Hematopoietic multipotent progenitor cell treated with erythropoietin and hydrocortisone succinate and interleukin-3 and kit ligand, for 8 days (in vitro differentiated cells): ENCODE data around the gene TNS3.
"Not testable (repeated sequence)": the region's sequence is repeated elsewhere in the genome, so short reads cannot be mapped to it uniquely, and the experiment has no call there.

Experiments used
- DNase-seq: peaks from one replicate; pipeline ENCODE4 v3.0.0-alpha.2; 2015

TNS3 gene

GRCh38 chr7:47602272-47603004 is 20.5 kb upstream of the TNS3 start:
- DNase-seq: no peak

- DNase-seq: no peak
Measured at GRCh38 chr7:47601881-47602249, 20.0 kb upstream of the TNS3 start.

GRCh38 chr7:47601119-47601880 is 19.4 kb upstream of the TNS3 start:
- DNase-seq: no peak

- no peak for DNase-seq
Measured at GRCh38 chr7:47600199-47601118, 18.5 kb upstream of the TNS3 start.

GRCh38 chr7:47597379-47597778 is 15.5 kb upstream of the TNS3 start:
- DNase-seq: no peak

GRCh38 chr7:47596502-47597202 is 14.7 kb upstream of the TNS3 start:
- no peak for DNase-seq

GRCh38 chr7:47594406-47594805 is 12.5 kb upstream of the TNS3 start:
- peak; percentile 92 for DNase-seq

GRCh38 chr7:47591655-47592572 is 10.0 kb upstream of the TNS3 start:
- no peak for DNase-seq

GRCh38 chr7:47591089-47591654 is 9.3 kb upstream of the TNS3 start:
- DNase-seq: no peak

- DNase-seq: not testable (repeated sequence)
Measured at GRCh38 chr7:47590215-47590614, 8.3 kb upstream of the TNS3 start.

- DNase-seq: no peak
Measured at GRCh38 chr7:47588704-47589225, 6.9 kb upstream of the TNS3 start.

- DNase-seq: no peak
Measured at GRCh38 chr7:47587976-47588375, 6.1 kb upstream of the TNS3 start.

- DNase-seq: no peak
Measured at GRCh38 chr7:47587351-47587750, 5.4 kb upstream of the TNS3 start.

GRCh38 chr7:47586925-47587324 is 5.0 kb upstream of the TNS3 start:
- no peak for DNase-seq

- DNase-seq: not testable (repeated sequence)
Measured at GRCh38 chr7:47586161-47586670, 4.3 kb upstream of the TNS3 start.

GRCh38 chr7:47584536-47584895 is 2.6 kb upstream of the TNS3 start:
- no peak for DNase-seq

- DNase-seq: no peak
Measured at GRCh38 chr7:47583739-47584535, 2.0 kb upstream of the TNS3 start.

- DNase-seq: no peak
Measured at GRCh38 chr7:47582764-47583738, 1.1 kb upstream of the TNS3 start.

GRCh38 chr7:47581438-47581803 is 490 bp downstream of the TNS3 start:
- DNase-seq: no peak
